Middle frontal gyrus (tissue), 1 donor: Measurements from ENCODE around the gene MTMR12.
A peak's percentile ranks its signal among the peaks of the same experiment; 100 is the strongest.

Experiments
- DNase-seq: peaks from one replicate; pipeline ENCODE4 v3.0.0-alpha.2; 2015; ENCODE audit warnings: low spot score; ENCODE audit errors: extremely low spot score

The MTMR12 gene

GRCh38 chr5:32276173-32276853 is 36.4 kb downstream of the MTMR12 start:
- no peak for DNase-seq

GRCh38 chr5:32275396-32275741 is 37.4 kb downstream of the MTMR12 start:
- no peak for DNase-seq

- DNase-seq = no peak
Observed at GRCh38 chr5:32274548-32275395, 38.0 kb downstream of the MTMR12 start.

GRCh38 chr5:32273821-32274220 is 38.9 kb downstream of the MTMR12 start:
- DNase-seq = no peak

- DNase-seq = no peak
Observed at GRCh38 chr5:32272746-32273145, 40.0 kb downstream of the MTMR12 start.

- DNase-seq = no peak
Observed at GRCh38 chr5:32270946-32271345, 41.8 kb downstream of the MTMR12 start.

GRCh38 chr5:32270178-32270577 is 42.6 kb downstream of the MTMR12 start:
- DNase-seq = no peak

GRCh38 chr5:32265902-32266301 is 46.8 kb downstream of the MTMR12 start:
- no peak for DNase-seq

- DNase-seq = no peak
Observed at GRCh38 chr5:32264957-32265572, 47.7 kb downstream of the MTMR12 start.

- DNase-seq = peak; percentile 27
Observed at GRCh38 chr5:32263684-32264083, 49.1 kb downstream of the MTMR12 start.

GRCh38 chr5:32261198-32261597 is 51.5 kb downstream of the MTMR12 start:
- no peak for DNase-seq

- DNase-seq = no peak
Observed at GRCh38 chr5:32259033-32259432, 53.7 kb downstream of the MTMR12 start.

GRCh38 chr5:32258424-32258823 is 54.3 kb downstream of the MTMR12 start:
- DNase-seq = no peak

- no peak for DNase-seq
Observed at GRCh38 chr5:32255540-32255900, 57.2 kb downstream of the MTMR12 start.

GRCh38 chr5:32254881-32255539 is 57.7 kb downstream of the MTMR12 start:
- DNase-seq = peak; percentile 19

- no peak for DNase-seq
Observed at GRCh38 chr5:32251871-32252458, 60.8 kb downstream of the MTMR12 start.

- DNase-seq = no peak
Observed at GRCh38 chr5:32249668-32250067, 63.1 kb downstream of the MTMR12 start.

- DNase-seq = no peak
Observed at GRCh38 chr5:32245742-32246141, 67.0 kb downstream of the MTMR12 start.

GRCh38 chr5:32244017-32244416 is 68.7 kb downstream of the MTMR12 start:
- DNase-seq = no peak

GRCh38 chr5:32241034-32241783 is 71.5 kb downstream of the MTMR12 start:
- no peak for DNase-seq

GRCh38 chr5:32239385-32239784 is 73.4 kb downstream of the MTMR12 start:
- no peak for DNase-seq
